HG03103 (cell line): ENCODE data around the gene DISP1.
A peak's percentile ranks its signal among the peaks of the same experiment; 100 is the strongest.

ENCODE experiments used
- ATAC-seq: cut with Tn5 transposase; IDR thresholded peaks from one replicate; pipeline ENCODE4 v1.9.1; 2021; ENCODE audit warnings: low read depth; ENCODE audit not compliant: unreplicated experiment

Gene DISP1, protein sequence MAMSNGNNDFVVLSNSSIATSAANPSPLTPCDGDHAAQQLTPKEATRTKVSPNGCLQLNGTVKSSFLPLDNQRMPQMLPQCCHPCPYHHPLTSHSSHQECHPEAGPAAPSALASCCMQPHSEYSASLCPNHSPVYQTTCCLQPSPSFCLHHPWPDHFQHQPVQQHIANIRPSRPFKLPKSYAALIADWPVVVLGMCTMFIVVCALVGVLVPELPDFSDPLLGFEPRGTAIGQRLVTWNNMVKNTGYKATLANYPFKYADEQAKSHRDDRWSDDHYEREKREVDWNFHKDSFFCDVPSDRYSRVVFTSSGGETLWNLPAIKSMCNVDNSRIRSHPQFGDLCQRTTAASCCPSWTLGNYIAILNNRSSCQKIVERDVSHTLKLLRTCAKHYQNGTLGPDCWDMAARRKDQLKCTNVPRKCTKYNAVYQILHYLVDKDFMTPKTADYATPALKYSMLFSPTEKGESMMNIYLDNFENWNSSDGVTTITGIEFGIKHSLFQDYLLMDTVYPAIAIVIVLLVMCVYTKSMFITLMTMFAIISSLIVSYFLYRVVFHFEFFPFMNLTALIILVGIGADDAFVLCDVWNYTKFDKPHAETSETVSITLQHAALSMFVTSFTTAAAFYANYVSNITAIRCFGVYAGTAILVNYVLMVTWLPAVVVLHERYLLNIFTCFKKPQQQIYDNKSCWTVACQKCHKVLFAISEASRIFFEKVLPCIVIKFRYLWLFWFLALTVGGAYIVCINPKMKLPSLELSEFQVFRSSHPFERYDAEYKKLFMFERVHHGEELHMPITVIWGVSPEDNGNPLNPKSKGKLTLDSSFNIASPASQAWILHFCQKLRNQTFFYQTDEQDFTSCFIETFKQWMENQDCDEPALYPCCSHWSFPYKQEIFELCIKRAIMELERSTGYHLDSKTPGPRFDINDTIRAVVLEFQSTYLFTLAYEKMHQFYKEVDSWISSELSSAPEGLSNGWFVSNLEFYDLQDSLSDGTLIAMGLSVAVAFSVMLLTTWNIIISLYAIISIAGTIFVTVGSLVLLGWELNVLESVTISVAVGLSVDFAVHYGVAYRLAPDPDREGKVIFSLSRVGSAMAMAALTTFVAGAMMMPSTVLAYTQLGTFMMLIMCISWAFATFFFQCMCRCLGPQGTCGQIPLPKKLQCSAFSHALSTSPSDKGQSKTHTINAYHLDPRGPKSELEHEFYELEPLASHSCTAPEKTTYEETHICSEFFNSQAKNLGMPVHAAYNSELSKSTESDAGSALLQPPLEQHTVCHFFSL (N-terminal part only)

DNA sequence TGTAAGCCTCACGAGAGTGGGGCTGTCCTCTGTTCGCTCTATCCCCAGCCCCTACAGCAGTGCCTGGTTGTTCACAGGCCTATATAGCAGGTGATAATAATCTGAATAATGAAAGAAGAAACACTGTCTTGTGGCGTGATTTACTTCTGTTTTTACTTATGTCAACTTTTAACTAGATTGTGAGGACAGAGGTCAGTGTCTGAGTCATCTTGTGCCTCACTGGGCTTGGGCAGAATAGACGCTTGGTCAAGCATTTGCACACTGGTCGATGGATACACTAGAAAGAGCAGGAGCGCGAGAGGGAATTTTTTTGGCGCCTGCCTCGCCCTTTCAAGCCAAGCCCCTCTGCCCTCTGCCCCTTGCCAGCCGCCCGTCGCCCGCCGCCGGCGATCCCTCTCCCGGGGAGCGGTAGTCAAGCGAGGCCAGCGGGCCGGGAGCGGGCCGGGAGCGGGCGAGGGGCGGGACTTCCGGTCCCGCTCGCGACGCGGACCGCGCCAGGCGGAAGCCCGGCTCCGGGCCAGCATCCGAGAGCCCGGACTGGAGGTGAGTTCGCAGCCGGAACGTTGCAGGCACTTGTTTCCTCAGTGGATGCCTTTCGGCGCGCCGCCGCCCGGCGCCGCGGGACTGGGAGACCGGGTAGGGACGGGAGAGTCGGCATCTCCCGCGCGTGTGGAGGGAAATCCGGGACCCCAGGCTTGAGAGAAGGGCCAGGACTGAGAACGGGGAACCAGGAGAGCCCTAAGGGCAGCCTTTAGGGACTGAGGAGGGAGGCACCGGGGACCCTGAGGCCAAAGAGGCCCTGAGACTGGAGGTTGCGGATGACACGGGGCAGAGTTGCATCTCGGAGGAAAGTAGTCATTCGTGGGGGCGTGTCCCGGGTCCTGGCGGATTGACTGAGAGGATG, at the start of gene DISP1:
TSS of gene DISP1 (plus strand) at position 504 of the 904 bp plus-strand sequence. CDS start 127,785 bp downstream, outside the sequence.
- ATAC-seq = peak; percentile 87

DNA sequence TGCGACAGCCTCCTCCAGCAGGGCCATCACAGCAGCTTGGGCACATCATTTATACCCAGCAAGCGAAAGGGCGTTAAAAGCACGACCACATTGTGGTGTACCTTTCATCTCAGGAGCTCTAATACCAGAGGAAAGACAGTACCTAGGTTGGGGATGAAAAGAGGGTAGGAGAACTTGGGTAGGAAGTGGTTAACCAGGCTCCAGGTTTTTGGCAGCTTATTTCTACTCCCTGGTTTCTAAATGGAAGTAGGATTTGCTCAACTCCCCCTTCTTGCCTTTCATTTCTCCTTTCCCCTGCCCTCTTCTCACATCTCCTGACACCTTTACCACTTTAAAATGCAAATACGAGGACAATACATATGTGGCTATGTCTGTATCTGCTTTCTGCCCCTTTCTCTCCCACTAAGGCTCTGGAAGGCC, 47.7 kb upstream of the DISP1 start:
- ATAC-seq = no peak

DNA sequence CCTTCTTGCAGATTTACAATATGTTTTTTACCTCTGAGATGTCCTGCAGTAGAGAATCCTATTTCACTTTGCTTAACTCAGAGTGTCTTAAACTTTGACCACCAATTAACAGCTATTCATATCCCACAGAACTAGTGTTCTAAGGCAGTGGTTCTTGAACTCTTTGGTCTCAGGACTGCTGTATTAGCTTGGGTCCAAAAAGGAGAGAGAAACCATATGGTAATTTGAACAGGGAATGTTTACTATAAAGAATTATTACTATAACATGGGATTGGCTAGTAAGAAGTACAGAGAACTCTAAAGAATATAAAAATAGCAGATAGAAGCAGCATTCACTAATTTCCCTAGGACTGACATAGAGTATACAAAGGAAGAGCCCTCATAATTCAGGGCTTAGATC, 46.2 kb upstream of the DISP1 start:
- no peak for ATAC-seq

DNA sequence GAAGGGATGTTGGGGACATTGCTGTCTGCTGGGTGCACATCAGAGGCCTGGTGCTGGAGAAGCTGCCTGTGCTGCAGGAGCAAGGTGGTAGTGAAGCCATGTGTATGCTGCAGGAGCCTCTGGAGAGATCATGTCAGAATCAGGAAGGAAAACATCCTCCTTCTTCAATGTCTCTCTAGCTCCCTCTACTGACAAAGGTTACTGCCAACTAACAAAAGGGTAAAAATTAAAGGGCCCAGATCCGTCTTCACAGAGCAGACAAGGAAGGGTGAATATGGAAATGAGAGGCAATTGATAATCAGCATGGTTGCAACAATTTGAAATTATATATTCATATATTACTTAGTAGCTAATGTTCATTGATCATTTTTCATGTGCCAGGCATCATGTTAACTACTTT, 45.7 kb upstream of the DISP1 start:
- ATAC-seq = no peak

DNA sequence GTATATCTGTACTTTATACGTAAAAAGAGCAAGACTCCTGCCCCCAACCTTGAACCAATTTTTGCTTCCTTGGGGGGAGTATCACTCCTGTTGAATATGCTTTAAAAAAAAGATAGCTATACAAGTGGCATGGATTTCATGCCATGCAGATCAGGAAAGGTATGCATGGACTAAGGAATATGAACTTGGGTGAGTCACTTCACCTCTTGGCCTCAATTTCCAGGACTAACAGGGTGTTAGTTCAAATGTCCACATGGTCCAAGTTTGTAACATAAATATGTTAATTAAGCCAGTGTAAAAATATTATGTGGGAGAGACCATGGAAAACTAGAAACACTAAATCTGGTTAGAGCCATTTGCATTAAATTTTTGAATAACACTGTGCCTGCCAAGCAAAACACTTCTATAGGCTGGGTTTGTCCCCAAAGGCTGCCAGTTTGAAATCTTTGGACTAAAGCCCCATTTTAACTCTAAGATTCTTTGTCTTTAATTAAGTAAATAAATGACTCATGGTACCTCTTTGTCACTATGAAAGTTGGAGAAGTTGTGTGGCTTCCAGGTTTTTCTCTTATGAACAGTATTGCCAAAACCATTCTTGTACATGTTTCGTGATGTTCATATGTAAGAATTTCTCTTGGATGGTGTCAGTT, 44.7 kb upstream of the DISP1 start:
- ATAC-seq = no peak

DNA sequence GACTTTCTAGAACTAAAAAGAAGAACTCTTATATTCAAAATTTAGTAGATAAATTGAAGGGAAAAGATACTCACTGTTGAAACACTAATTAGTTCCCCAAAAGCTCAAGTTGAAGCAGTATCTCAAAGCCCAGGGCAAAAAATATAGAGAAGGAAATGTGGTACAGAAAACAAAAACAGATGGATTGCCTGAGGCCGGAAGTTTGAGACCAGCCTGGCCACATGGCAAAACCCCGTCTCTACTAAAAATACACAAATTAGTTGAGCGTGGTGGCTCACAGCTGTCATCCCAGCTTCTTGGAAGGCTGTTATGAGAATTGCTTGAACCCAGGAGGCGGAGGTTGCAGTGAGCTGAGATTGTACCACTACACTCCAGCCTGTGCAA, 41.9 kb upstream of the DISP1 start:
- peak; percentile 65 for ATAC-seq

DNA sequence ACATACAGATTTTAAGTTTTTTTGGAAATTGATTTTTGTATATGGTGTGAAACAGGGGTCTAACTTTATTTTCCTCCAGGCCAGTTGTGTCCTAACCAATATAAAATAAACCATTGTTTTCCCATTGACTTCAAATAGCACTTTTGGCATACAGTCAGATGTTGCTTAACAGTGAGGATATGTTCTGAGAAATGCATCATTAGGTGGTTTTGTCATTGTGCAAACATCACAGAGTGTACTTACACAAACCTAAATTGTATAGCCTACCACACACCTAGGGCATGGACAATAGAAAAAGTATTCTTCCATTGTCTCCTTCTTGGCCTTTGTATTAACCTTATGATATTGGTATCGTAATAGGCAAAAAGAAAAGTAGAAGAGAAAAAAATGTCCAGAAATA, 37.4 kb upstream of the DISP1 start:
- no peak for ATAC-seq

DNA sequence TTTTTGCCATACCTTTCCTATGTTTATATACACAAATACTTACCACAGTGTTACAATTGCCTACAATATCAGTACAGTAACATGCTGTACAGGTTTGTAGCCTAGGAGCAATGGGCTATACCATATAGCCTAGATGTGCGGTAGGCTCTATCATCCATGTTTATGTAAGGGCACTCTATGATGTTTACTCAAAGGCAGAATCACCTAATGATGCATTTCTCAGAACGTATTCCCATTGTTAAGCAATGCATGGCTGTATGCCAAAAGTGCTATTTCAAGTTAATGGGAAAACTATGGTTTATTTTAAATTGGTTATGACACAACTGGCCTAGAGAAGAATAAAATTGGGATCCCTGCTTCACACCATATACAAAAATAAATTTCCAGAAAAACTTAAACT, 36.9 kb upstream of the DISP1 start:
- no peak for ATAC-seq

DNA sequence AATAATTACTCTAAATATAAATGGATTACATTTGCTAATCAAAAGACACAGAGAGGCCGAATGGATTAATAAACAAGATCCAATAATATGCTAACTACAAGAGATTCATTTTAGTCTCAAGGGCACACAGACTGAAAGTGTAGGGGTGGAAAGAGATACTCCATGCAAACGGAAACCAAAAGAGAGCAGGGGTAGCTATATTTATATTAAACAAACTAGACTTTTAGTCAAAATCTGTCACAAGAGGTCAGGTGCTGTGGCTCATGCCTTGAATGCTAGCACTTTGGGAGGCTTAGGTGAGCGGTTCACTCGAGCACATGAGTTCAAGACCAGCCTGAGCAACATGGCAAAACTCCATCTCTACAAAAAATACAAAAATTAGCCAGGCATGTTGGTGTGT, 33.6 kb upstream of the DISP1 start:
- no peak for ATAC-seq

DNA sequence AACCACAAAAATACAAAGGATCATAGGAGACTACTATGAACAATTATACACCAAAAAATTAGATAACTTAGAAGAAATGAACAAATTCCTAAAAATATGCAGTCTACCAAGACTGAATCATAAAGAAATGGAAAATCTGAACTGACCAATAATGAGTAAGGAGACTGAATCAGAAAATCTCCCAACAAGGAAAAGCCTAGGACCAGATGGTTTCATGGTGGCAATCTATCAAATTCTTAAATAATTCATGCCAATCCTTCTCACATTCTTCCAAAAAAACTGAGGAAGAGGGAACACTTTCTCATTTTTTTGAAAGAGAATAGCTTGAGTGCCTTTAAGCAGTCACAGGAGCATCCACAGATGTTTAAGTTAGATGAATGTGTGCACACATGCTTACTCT, 31.8 kb upstream of the DISP1 start:
- ATAC-seq = no peak

DNA sequence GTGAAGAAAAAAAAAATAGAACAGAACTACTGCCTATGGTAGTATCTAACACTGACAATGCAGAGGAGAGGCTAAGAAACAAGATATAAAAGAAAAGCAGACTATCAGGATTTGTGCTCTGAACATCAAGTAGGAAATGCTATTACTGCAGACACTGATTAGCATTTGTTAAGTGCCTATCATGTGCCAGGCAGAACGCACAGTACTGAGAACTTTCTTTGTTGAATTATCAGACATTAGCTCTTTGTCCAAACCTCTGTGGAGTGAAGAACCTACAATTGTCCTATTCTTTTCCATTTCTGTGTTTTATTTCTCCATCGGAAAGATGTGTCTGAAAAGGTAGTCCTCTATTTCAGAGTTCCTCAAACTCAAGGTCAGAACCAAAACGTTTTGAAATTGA, 30.5 kb upstream of the DISP1 start:
- ATAC-seq = no peak

DNA sequence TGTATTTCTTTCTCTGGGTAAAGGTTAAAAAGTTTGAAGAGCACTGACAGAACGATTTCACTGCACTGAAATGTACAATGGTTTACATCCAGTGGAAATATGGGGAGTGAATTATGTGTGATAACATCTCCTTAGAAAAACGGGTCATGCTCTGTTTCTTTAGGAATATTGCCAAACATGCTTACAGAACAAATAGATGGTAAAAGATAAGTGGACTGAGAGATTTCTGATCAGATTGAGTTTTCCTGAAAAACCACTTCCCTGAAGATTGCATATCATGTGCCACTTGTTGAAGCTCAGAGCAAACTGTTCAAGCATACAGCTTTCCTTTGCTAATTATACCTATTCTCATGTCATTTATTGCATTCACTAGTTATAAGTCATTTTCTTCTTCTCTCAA, 29.9 kb upstream of the DISP1 start:
- ATAC-seq = no peak

DNA sequence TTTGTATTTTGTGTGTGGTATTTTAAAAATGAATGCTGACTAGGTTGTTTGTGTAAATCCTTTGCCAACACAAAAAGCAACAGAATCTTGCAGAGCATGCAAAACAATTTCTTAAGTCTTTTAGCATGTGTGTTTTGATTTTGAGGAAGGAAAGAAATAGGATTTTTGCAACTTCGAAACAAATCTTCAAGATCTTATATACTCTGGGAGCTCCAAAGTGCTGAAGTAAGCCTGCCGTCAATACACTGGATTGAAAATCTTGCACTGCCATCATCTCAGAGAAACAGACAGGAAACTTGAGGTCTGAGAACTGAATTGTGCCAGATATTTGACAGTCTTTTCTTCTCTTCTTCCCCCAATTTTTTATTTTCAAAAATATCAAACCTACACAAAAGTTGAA, 29.3 kb upstream of the DISP1 start:
- ATAC-seq = no peak

DNA sequence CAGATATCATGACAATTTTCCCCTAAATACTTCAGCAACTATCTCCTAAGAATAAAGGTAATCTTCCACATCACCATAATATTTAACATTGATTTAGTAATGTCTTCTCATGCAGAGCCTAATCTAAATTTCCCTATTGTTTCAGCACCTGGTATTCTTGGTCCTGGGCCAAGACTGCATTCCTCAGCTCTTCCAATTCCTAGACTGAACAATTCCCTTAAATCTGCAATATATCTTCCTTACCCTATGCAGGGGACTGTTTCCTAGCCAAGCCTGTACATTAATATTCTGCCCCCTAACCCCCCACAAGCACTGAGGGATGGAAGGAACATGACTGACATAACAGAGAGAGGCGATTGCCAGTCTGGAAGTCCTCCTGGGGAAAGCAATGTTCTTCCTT, 28.7 kb upstream of the DISP1 start:
- ATAC-seq = no peak

DNA sequence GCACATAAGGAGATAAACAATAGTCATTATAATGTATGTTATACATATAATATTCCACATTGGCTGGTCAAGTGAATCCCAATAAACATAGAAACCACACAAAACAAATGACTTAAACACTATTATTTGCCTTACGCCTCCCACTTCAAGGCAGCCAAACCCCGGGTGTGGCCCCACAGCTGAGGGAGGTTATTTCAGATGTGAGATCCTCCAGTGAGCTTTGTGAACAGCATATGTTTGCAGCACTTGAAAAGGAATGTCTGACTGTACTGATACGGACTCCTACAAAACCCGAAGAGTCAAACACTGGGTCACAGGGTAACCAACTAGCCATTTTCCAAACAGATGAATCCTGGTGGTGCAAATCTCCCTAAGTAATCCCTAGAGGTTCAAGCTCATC, 27.1 kb upstream of the DISP1 start:
- ATAC-seq = no peak

DNA sequence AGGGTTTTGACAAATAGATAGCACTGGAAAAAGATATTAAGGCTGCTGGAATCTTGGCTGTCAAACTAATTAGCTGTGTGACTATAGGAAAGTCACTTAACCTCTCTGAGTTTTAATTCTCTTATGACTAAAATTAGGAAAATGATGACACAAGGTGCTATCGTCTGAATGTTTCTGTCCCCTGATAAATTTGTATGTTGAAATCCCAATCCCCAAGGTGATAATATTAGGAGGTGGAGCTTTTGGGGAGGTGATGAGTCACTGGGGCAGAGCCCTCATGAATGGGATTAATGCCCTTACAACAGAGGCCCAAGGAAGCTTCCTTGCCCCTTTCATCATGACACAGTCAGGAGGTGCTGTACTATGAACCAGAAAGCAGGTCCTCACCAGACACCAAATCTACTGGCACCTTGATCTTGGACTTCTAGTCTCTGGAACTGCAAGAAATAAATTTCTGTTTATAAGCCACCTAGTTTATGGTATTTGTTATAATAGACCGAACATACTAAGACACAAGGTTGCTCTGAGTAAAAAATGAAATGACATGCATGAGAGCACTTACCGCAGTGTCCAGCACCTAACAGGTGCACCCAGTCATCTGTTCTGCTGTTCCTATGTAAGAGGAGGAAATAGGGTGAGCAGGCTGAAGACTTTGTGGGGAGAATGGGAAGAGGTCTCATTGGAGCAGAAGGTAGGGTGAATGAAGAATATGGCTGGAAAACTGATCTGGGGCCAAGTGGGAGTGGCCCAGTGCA, 26.3 kb upstream of the DISP1 start:
- ATAC-seq = no peak

DNA sequence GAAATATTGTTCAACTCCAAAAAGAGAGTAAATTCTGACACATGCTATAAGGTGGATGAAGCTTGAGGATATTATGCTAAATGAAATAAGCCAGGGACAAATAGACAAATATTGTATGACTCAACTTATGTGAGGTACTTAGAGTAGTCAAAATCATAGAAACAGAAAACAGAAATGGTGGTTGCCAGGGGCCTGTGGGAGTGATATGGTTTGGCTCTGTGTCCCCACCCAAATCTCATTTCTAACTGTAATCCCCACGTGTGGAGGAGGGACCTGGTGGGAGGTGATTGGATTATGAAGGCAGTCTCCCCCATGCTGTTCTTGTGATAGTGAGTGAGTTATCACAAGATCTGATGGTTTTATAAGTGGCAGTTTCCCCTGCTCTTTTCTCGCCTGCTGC, 24.7 kb upstream of the DISP1 start:
- no peak for ATAC-seq

DNA sequence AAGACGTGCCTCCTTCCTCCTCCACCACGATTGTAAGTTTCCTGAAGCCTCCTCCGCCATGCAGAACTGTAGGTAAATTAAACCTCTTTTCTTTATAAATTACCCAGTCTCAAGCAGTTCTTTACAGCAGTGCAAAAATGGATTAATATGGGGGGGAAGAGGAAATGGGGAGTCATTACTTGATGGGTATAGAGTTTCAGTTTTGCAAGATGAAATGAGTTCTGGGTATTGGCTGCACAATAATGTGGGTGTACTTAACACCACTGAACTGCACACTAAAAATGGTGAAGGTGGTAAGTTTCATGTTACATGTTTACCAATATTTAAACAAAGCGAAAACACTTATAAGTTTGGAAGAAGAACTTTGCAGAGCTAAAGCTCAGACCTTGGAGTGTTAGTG, 24.3 kb upstream of the DISP1 start:
- ATAC-seq = no peak
